PC-9 (cell line): Measurements from ENCODE around the gene MPPED2. TPM values are rescaled to one million over a fixed set of nuclear protein-coding genes. Genes with fewer than 3 reads are reported as not detected.

Experiments
- BruUV-seq: library from RNA; stranded (reverse); fragments of 400-500 nt; replicated peaks from 2 replicates; lab custom pipeline; 2021; lab: Mats Ljungman, UMichigan
- CTCF ChIA-PET: fragments of 300-600 bp; sonication (Branson Sonifier 250); formaldehyde crosslinking; loops from one replicate; lab custom pipeline; 2022; ENCODE audit warnings: antibody characterized with exemption; lab: Charles Lee
- POLR2A ChIA-PET: fragments of 300-600 bp; sonication (Branson Sonifier 250); formaldehyde crosslinking; loops from one replicate; lab custom pipeline; 2022; ENCODE audit warnings: antibody characterized with exemption; ENCODE audit not compliant: unreplicated experiment; lab: Charles Lee
- DNase-seq, 2 experiments: peaks; one replicate each; pipeline versions ENCODE4 v3.0.0 to v3.0.0-alpha.2; 2015 to 2022; ENCODE audit warnings: mixed read lengths in 1 of 2
- H2AFZ ChIP-seq: fragments of 200-600 bp; sonication (generic); 2 replicates; pipeline ENCODE4 v1.8.1; 2017; ENCODE audit warnings: antibody characterized with exemption
- H3F3A ChIP-seq: fragments of 200-600 bp; sonication (generic); 2 replicates; pipeline ENCODE4 v1.8.1; 2017; ENCODE audit warnings: antibody characterized with exemption, mild to moderate bottlenecking, low read depth; ENCODE audit not compliant: insufficient read depth
- H3K27ac ChIP-seq: fragments of 200-600 bp; sonication (generic); 2 replicates; pipeline ENCODE4 v1.6.1; 2016; ENCODE audit warnings: mixed run types
- H3K27me3 ChIP-seq: fragments of 200-600 bp; sonication (generic); 2 replicates; pipeline ENCODE4 v1.6.1; 2016; ENCODE audit warnings: low read depth, mixed run types; ENCODE audit not compliant: insufficient read depth
- H3K36me3 ChIP-seq: fragments of 200-600 bp; sonication (generic); 2 replicates; pipeline ENCODE4 v1.6.1; 2016; ENCODE audit warnings: low read depth, mixed run types
- H3K4me1 ChIP-seq: fragments of 200-600 bp; sonication (generic); replicated peaks from 2 replicates; pipeline ENCODE4 v1.6.1; 2016; ENCODE audit warnings: mixed run types; ENCODE audit not compliant: insufficient read depth
- H3K4me2 ChIP-seq: fragments of 200-600 bp; sonication (generic); 2 replicates; pipeline ENCODE4 v1.6.1; 2017; ENCODE audit warnings: mixed run types
- H3K4me3 ChIP-seq: fragments of 200-600 bp; sonication (generic); 2 replicates; pipeline ENCODE4 v1.6.1; 2016; ENCODE audit warnings: mixed run types
- H3K79me2 ChIP-seq: fragments of 200-600 bp; sonication (generic); 2 replicates; pipeline ENCODE4 v1.6.1; 2017; ENCODE audit warnings: low read depth, mixed run types
- H3K9me2 ChIP-seq: fragments of 200-600 bp; sonication (generic); 2 replicates; pipeline ENCODE4 v1.8.1; 2017; ENCODE audit warnings: mild to moderate bottlenecking; ENCODE audit not compliant: insufficient read depth
- H3K9me3 ChIP-seq: fragments of 200-600 bp; sonication (generic); 2 replicates; pipeline ENCODE4 v1.8.1; 2016; ENCODE audit warnings: low read depth; ENCODE audit not compliant: insufficient read depth
- H4K20me1 ChIP-seq: fragments of 200-600 bp; sonication (generic); 2 replicates; pipeline ENCODE4 v1.8.1; 2017; ENCODE audit not compliant: insufficient read depth
- CTCF ChIP-seq: fragments of 200-600 bp; sonication (generic); conservative IDR thresholded peaks from 2 replicates; pipeline ENCODE4 v1.6.1; 2017; ENCODE audit warnings: mixed run types, antibody characterized with exemption, mild to moderate bottlenecking, moderate library complexity
- EZH2 ChIP-seq: fragments of 200-600 bp; sonication (generic); IDR thresholded peaks from 2 replicates; pipeline ENCODE4 v1.8.0; 2017; ENCODE audit warnings: antibody characterized with exemption, low read depth
- intact Hi-C: fragments of 100-400 bp; cut with micrococcal nuclease; formaldehyde crosslinking; loops from one replicate; pipeline ENCODE4 v1.10.0; 2022; ENCODE audit not compliant: unreplicated experiment
- total RNA-seq: library from RNA; stranded (reverse); gene quantifications from 2 replicates; pipeline ENCODE4 v1.2.3, GENCODE V29; 2021

Gene MPPED2
- total RNA-seq, 1 experiment from 2014 or later: not detected

GRCh38 chr11:30447058-30447640, 139.0 kb downstream of the MPPED2 start:
- POLR2A ChIA-PET: no interaction called here
- H2AFZ ChIP-seq: no peak overlapping the region
- no peak overlapping the region for H3K4me2 ChIP-seq
- H3K36me3 ChIP-seq: no peaks in the 10 kb centered on the region
- H4K20me1 ChIP-seq: no peaks in the 10 kb centered on the region
- intact Hi-C loops: no loop called here
- H3K27me3 ChIP-seq: peaks cover 69% of the 10 kb centered on the region
- no peak overlapping the region for H3K27ac ChIP-seq
- CTCF ChIA-PET: no interaction called here
- DNase-seq: no peak
- TF ChIP-seq CTCF (no peak), EZH2 (no peak)
- BruUV-seq: no TSS peak
- no peaks in the 10 kb centered on the region for H3K9me3 ChIP-seq
- H3K9me2 ChIP-seq: no peaks in the 10 kb centered on the region
- no peaks in the 10 kb centered on the region for H3K79me2 ChIP-seq
- no peaks in the 10 kb centered on the region for H3F3A ChIP-seq
- no peak overlapping the region for H3K4me3 ChIP-seq
- no peaks in the 10 kb centered on the region for H3K4me1 ChIP-seq

GRCh38 chr11:30446520-30446919, 139.6 kb downstream of the MPPED2 start:
- Histone ChIP-seq H2AFZ (no peak overlapping the region), H3K4me3 (no peak overlapping the region), H3K9me3 (no peaks in the 10 kb centered on the region), H3K4me2 (no peak overlapping the region), H3K9me2 (no peaks in the 10 kb centered on the region), H4K20me1 (no peaks in the 10 kb centered on the region), H3K79me2 (no peaks in the 10 kb centered on the region), H3K27me3 (peaks cover 67% of the 10 kb centered on the region), H3K36me3 (no peaks in the 10 kb centered on the region), H3F3A (no peaks in the 10 kb centered on the region), H3K27ac (no peak overlapping the region), H3K4me1 (no peaks in the 10 kb centered on the region)
- DNase-seq: no peak
- BruUV-seq: no TSS peak
- POLR2A ChIA-PET: no interaction called here
- CTCF ChIA-PET: no interaction called here
- intact Hi-C loops: no loop called here
- TF ChIP-seq CTCF: no peak
- no peak for TF ChIP-seq EZH2

GRCh38 chr11:30445056-30445455, 141.1 kb downstream of the MPPED2 start:
- Histone ChIP-seq H3K9me2 (no peaks in the 10 kb centered on the region), H3K79me2 (no peaks in the 10 kb centered on the region), H2AFZ (no peak overlapping the region), H3K9me3 (no peaks in the 10 kb centered on the region), H3K36me3 (no peaks in the 10 kb centered on the region), H3K4me3 (no peak overlapping the region), H3K4me2 (no peak overlapping the region), H3F3A (no peaks in the 10 kb centered on the region), H4K20me1 (no peaks in the 10 kb centered on the region), H3K27me3 (peaks cover 61% of the 10 kb centered on the region), H3K27ac (no peak overlapping the region), H3K4me1 (no peaks in the 10 kb centered on the region)
- intact Hi-C loops: no loop called here
- POLR2A ChIA-PET: no interaction called here
- BruUV-seq: no TSS peak
- CTCF ChIA-PET: no interaction called here
- DNase-seq: no peak
- no peak for TF ChIP-seq CTCF
- TF ChIP-seq EZH2: no peak
